GM23338 (cell line): ENCODE measurements around the gene CIAO3.

Source experiments
- CREB1 ChIP-seq: fragments of 250-450 bp; sonication (Bioruptor Pico); IDR thresholded peaks from 2 replicates; pipeline ENCODE4 v1.5.0; 2020; ENCODE audit warnings: low read depth, mild to moderate bottlenecking, moderate library complexity
- CTCF ChIP-seq, 2 experiments: fragments of 200-600 bp in 1 of 2; sonication (generic) in 1 of 2; conservative IDR thresholded peaks; 2 replicates each; pipeline versions ENCODE4 v1.5.1 to v1.6.1; 2016 to 2017; ENCODE audit warnings: antibody characterized with exemption in 2 of 2, low read depth in 2 of 2, mild to moderate bottlenecking in 2 of 2, moderate library complexity in 1 of 2
- EZH2 ChIP-seq: fragments of 200-600 bp; sonication (generic); IDR thresholded peaks from one replicate; pipeline ENCODE4 v1.8.0; 2017; ENCODE audit warnings: antibody characterized with exemption, mild to moderate bottlenecking, low read depth; ENCODE audit not compliant: unreplicated experiment
- EZH2phosphoT487 ChIP-seq: fragments of 200-600 bp; sonication (generic); IDR thresholded peaks from one replicate; pipeline ENCODE4 v1.8.1; 2018; ENCODE audit warnings: antibody characterized with exemption; ENCODE audit not compliant: unreplicated experiment
- JUNB ChIP-seq: IDR thresholded peaks from one replicate; pipeline ENCODE4 v1.6.1; 2016; ENCODE audit warnings: antibody characterized with exemption; ENCODE audit not compliant: unreplicated experiment
- NANOG ChIP-seq: IDR thresholded peaks from 2 replicates; pipeline ENCODE4 v1.6.1; 2016; ENCODE audit warnings: antibody characterized with exemption, borderline replicate concordance
- POLR2AphosphoS5 ChIP-seq: IDR thresholded peaks from 2 replicates; pipeline ENCODE4 v1.6.1; 2016; ENCODE audit warnings: antibody characterized with exemption, low read depth
- REST ChIP-seq: IDR thresholded peaks from one replicate; pipeline ENCODE4 v1.6.1; 2018; ENCODE audit warnings: antibody characterized with exemption; ENCODE audit not compliant: unreplicated experiment
- ZNF114 ChIP-seq: fragments of 250-450 bp; sonication (Bioruptor Pico); IDR thresholded peaks from 2 replicates; pipeline ENCODE4 v1.5.0; 2020; ENCODE audit warnings: mild to moderate bottlenecking, moderate library complexity
- ZNF331 ChIP-seq: fragments of 250-450 bp; sonication (Bioruptor Pico); IDR thresholded peaks from 2 replicates; pipeline ENCODE4 v1.5.0; 2020; ENCODE audit warnings: low read depth, mild to moderate bottlenecking, moderate library complexity
- ZNF462 ChIP-seq: fragments of 250-450 bp; sonication (Bioruptor Pico); IDR thresholded peaks from 2 replicates; pipeline ENCODE4 v1.5.0; 2020; ENCODE audit warnings: mild to moderate bottlenecking, moderate library complexity
- TF ChIP-seq, protein P1 (sequence below): IDR thresholded peaks from 2 replicates; pipeline ENCODE4 v1.6.1; 2016; ENCODE audit warnings: antibody characterized with exemption

DNA sequence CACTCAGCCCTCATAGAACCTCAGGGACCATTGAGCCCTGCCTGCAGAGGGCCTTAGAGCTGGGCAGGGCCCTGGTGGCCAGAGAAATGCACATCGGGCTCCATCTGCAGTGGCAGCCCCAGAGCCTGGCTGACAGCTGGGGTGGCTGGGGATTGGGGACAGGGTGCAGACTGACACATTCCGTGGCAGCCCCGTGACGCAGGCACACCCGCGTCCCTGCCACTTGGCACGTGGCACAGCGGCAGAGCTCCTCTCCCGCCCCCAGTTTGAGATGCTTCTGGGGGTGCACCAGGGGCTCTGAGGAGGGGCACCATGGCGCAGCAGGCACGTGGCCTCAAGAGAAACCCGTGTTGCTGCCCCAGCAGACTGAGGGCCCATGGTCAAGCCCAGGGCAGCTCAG, 37.4 kb downstream of the CIAO3 start:
- TF ChIP-seq CTCF (conservative IDR thresholded peaks at IDR 0.05; ENCODE audit: low read depth in 2 of 2): no peak
- TF ChIP-seq CREB1 (CRISPR knock-in tag): no peak
- no peak for TF ChIP-seq POLR2AphosphoS5
- TF ChIP-seq EZH2: no peak
- no peak for TF ChIP-seq ZNF114
- no peak for TF ChIP-seq EZH2phosphoT487
- TF ChIP-seq REST: no peak
- TF ChIP-seq ZNF331 (CRISPR knock-in tag): no peak
- no peak for TF ChIP-seq JUNB
- TF ChIP-seq, protein P1, sequence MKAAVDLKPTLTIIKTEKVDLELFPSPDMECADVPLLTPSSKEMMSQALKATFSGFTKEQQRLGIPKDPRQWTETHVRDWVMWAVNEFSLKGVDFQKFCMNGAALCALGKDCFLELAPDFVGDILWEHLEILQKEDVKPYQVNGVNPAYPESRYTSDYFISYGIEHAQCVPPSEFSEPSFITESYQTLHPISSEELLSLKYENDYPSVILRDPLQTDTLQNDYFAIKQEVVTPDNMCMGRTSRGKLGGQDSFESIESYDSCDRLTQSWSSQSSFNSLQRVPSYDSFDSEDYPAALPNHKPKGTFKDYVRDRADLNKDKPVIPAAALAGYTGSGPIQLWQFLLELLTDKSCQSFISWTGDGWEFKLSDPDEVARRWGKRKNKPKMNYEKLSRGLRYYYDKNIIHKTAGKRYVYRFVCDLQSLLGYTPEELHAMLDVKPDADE: no peak
- TF ChIP-seq NANOG: no peak
- TF ChIP-seq ZNF462 (CRISPR knock-in tag): no peak
